ENCODE results near the gene PLN.

Gene PLN

GRCh38 chr6:118536478-118536877 is 11.6 kb upstream of the PLN start:
- no peak overlapping the region for H3K4me3 ChIP-seq (ENCODE audit: low read length in 2 of 2)
- H3K4me1 ChIP-seq (ENCODE audit: control insufficient read depth, insufficient read depth, low read length) = no peaks in the 10 kb centered on the region
- H3K27me3 ChIP-seq (ENCODE audit: control insufficient read depth in 1 of 2, insufficient read depth in 2 of 2, low read length in 2 of 2) = no peaks in the 10 kb centered on the region
- no peak overlapping the region for H3K9ac ChIP-seq (ENCODE audit: low read length in 2 of 2)
- no peaks in the 10 kb centered on the region for H3K9me3 ChIP-seq (ENCODE audit: control insufficient read depth in 2 of 2, low read length in 2 of 2)
- no peaks in the 10 kb centered on the region for H3K36me3 ChIP-seq (ENCODE audit: control insufficient read depth in 2 of 2, insufficient read depth in 2 of 2, low read length in 2 of 2)
- no peak overlapping the region for H3K27ac ChIP-seq (ENCODE audit: low read length)

GRCh38 chr6:118537574-118537973 is 10.5 kb upstream of the PLN start:
- Histone ChIP-seq H3K36me3 (ENCODE audit: control insufficient read depth in 2 of 2, insufficient read depth in 2 of 2, low read length in 2 of 2) (no peaks in the 10 kb centered on the region), H3K9ac (ENCODE audit: low read length in 2 of 2) (no peak overlapping the region), H3K4me1 (ENCODE audit: control insufficient read depth, insufficient read depth, low read length) (no peaks in the 10 kb centered on the region), H3K9me3 (ENCODE audit: control insufficient read depth in 2 of 2, low read length in 2 of 2) (no peaks in the 10 kb centered on the region), H3K27ac (ENCODE audit: low read length) (no peak overlapping the region), H3K4me3 (ENCODE audit: low read length in 2 of 2) (no peak overlapping the region), H3K27me3 (ENCODE audit: control insufficient read depth in 1 of 2, insufficient read depth in 2 of 2, low read length in 2 of 2) (no peaks in the 10 kb centered on the region)

- Histone ChIP-seq H3K9me3 (ENCODE audit: control insufficient read depth in 2 of 2, low read length in 2 of 2) (no peaks in the 10 kb centered on the region), H3K4me3 (ENCODE audit: low read length in 2 of 2) (no peak overlapping the region), H3K36me3 (ENCODE audit: control insufficient read depth in 2 of 2, insufficient read depth in 2 of 2, low read length in 2 of 2) (no peaks in the 10 kb centered on the region), H3K4me1 (ENCODE audit: control insufficient read depth, insufficient read depth, low read length) (no peaks in the 10 kb centered on the region), H3K27ac (ENCODE audit: low read length) (no peak overlapping the region), H3K27me3 (ENCODE audit: control insufficient read depth in 1 of 2, insufficient read depth in 2 of 2, low read length in 2 of 2) (no peaks in the 10 kb centered on the region), H3K9ac (ENCODE audit: low read length in 2 of 2) (no peak overlapping the region)
Measured at GRCh38 chr6:118542184-118542952, 5.7 kb upstream of the PLN start.

GRCh38 chr6:118544105-118544504 is 4.0 kb upstream of the PLN start:
- no peaks in the 10 kb centered on the region for H3K4me1 ChIP-seq (ENCODE audit: control insufficient read depth, insufficient read depth, low read length)
- H3K4me3 ChIP-seq (ENCODE audit: low read length in 2 of 2) = no peak overlapping the region
- H3K27ac ChIP-seq (ENCODE audit: low read length) = no peak overlapping the region
- no peaks in the 10 kb centered on the region for H3K9me3 ChIP-seq (ENCODE audit: control insufficient read depth in 2 of 2, low read length in 2 of 2)
- H3K9ac ChIP-seq (ENCODE audit: low read length in 2 of 2) = no peak overlapping the region
- no peaks in the 10 kb centered on the region for H3K27me3 ChIP-seq (ENCODE audit: control insufficient read depth in 1 of 2, insufficient read depth in 2 of 2, low read length in 2 of 2)
- no peaks in the 10 kb centered on the region for H3K36me3 ChIP-seq (ENCODE audit: control insufficient read depth in 2 of 2, insufficient read depth in 2 of 2, low read length in 2 of 2)

- Histone ChIP-seq H3K9ac (ENCODE audit: low read length in 2 of 2) (peak overlapping the region; percentile 1 to 67), H3K27me3 (ENCODE audit: control insufficient read depth in 1 of 2, insufficient read depth in 2 of 2, low read length in 2 of 2) (no peaks in the 10 kb centered on the region), H3K9me3 (ENCODE audit: control insufficient read depth in 2 of 2, low read length in 2 of 2) (no peaks in the 10 kb centered on the region), H3K36me3 (ENCODE audit: control insufficient read depth in 2 of 2, insufficient read depth in 2 of 2, low read length in 2 of 2) (no peaks in the 10 kb centered on the region), H3K27ac (ENCODE audit: low read length) (peak overlapping the region; percentile 61), H3K4me3 (ENCODE audit: low read length in 2 of 2) (peak overlapping the region in 1 of 2 donors; percentile 21), H3K4me1 (ENCODE audit: control insufficient read depth, insufficient read depth, low read length) (no peaks in the 10 kb centered on the region)
Measured at GRCh38 chr6:118546164-118546879, 1.8 kb upstream of the PLN start.

GRCh38 chr6:118546880-118547218 is 1.2 kb upstream of the PLN start:
- Histone ChIP-seq H3K4me1 (ENCODE audit: control insufficient read depth, insufficient read depth, low read length) (no peaks in the 10 kb centered on the region), H3K9ac (ENCODE audit: low read length in 2 of 2) (peak overlapping the region; percentile 55 to 67), H3K4me3 (ENCODE audit: low read length in 2 of 2) (peak overlapping the region; percentile 21 to 71), H3K36me3 (ENCODE audit: control insufficient read depth in 2 of 2, insufficient read depth in 2 of 2, low read length in 2 of 2) (no peaks in the 10 kb centered on the region), H3K9me3 (ENCODE audit: control insufficient read depth in 2 of 2, low read length in 2 of 2) (no peaks in the 10 kb centered on the region), H3K27ac (ENCODE audit: low read length) (peak overlapping the region; percentile 61), H3K27me3 (ENCODE audit: control insufficient read depth in 1 of 2, insufficient read depth in 2 of 2, low read length in 2 of 2) (no peaks in the 10 kb centered on the region)

GRCh38 chr6:118548613-118549012 is 517 bp downstream of the PLN start:
- H3K4me3 ChIP-seq (ENCODE audit: low read length in 2 of 2) = peak overlapping the region; percentile 67 to 71
- H3K9me3 ChIP-seq (ENCODE audit: control insufficient read depth in 2 of 2, low read length in 2 of 2) = no peaks in the 10 kb centered on the region
- H3K27ac ChIP-seq (ENCODE audit: low read length) = peak overlapping the region; percentile 31
- no peaks in the 10 kb centered on the region for H3K27me3 ChIP-seq (ENCODE audit: control insufficient read depth in 1 of 2, insufficient read depth in 2 of 2, low read length in 2 of 2)
- H3K36me3 ChIP-seq (ENCODE audit: control insufficient read depth in 2 of 2, insufficient read depth in 2 of 2, low read length in 2 of 2) = no peaks in the 10 kb centered on the region
- no peaks in the 10 kb centered on the region for H3K4me1 ChIP-seq (ENCODE audit: control insufficient read depth, insufficient read depth, low read length)
- H3K9ac ChIP-seq (ENCODE audit: low read length in 2 of 2) = peak overlapping the region; percentile 43 to 67

GRCh38 chr6:118551063-118552053 is 3.3 kb downstream of the PLN start:
- Histone ChIP-seq H3K27me3 (ENCODE audit: control insufficient read depth in 1 of 2, insufficient read depth in 2 of 2, low read length in 2 of 2) (no peaks in the 10 kb centered on the region), H3K9ac (ENCODE audit: low read length in 2 of 2) (peak overlapping the region in 1 of 2 donors; percentile 61), H3K4me1 (ENCODE audit: control insufficient read depth, insufficient read depth, low read length) (no peaks in the 10 kb centered on the region), H3K4me3 (ENCODE audit: low read length in 2 of 2) (peak overlapping the region; percentile 69 to 71), H3K9me3 (ENCODE audit: control insufficient read depth in 2 of 2, low read length in 2 of 2) (no peaks in the 10 kb centered on the region), H3K36me3 (ENCODE audit: control insufficient read depth in 2 of 2, insufficient read depth in 2 of 2, low read length in 2 of 2) (peaks cover 0 to 3% of the 10 kb centered on the region in 2 donors), H3K27ac (ENCODE audit: low read length) (no peak overlapping the region)

GRCh38 chr6:118553132-118553531 is 5.0 kb downstream of the PLN start:
- H3K36me3 ChIP-seq (ENCODE audit: control insufficient read depth in 2 of 2, insufficient read depth in 2 of 2, low read length in 2 of 2) = peaks cover 0 to 3% of the 10 kb centered on the region in 2 donors
- no peak overlapping the region for H3K27ac ChIP-seq (ENCODE audit: low read length)
- no peaks in the 10 kb centered on the region for H3K27me3 ChIP-seq (ENCODE audit: control insufficient read depth in 1 of 2, insufficient read depth in 2 of 2, low read length in 2 of 2)
- H3K4me3 ChIP-seq (ENCODE audit: low read length in 2 of 2) = peak overlapping the region; percentile 69 to 71
- peaks cover 3% of the 10 kb centered on the region for H3K4me1 ChIP-seq (ENCODE audit: control insufficient read depth, insufficient read depth, low read length)
- H3K9me3 ChIP-seq (ENCODE audit: control insufficient read depth in 2 of 2, low read length in 2 of 2) = no peaks in the 10 kb centered on the region
- peak overlapping the region in 1 of 2 donors; percentile 39 for H3K9ac ChIP-seq (ENCODE audit: low read length in 2 of 2)

GRCh38 chr6:118554698-118555097 is 6.6 kb downstream of the PLN start:
- H3K27me3 ChIP-seq (ENCODE audit: control insufficient read depth in 1 of 2, insufficient read depth in 2 of 2, low read length in 2 of 2) = no peaks in the 10 kb centered on the region
- H3K4me1 ChIP-seq (ENCODE audit: control insufficient read depth, insufficient read depth, low read length) = peaks cover 3% of the 10 kb centered on the region
- H3K9ac ChIP-seq (ENCODE audit: low read length in 2 of 2) = no peak overlapping the region
- peaks cover 1 to 10% of the 10 kb centered on the region in 2 donors for H3K36me3 ChIP-seq (ENCODE audit: control insufficient read depth in 2 of 2, insufficient read depth in 2 of 2, low read length in 2 of 2)
- H3K4me3 ChIP-seq (ENCODE audit: low read length in 2 of 2) = peak overlapping the region; percentile 0 to 8
- H3K27ac ChIP-seq (ENCODE audit: low read length) = no peak overlapping the region
- no peaks in the 10 kb centered on the region for H3K9me3 ChIP-seq (ENCODE audit: control insufficient read depth in 2 of 2, low read length in 2 of 2)

Data from stomach smooth muscle (tissue), 2 donors.